GM19467 (cell line): ENCODE data around the gene FKBP4.

Experiments used
- ATAC-seq: cut with Tn5 transposase; IDR thresholded peaks from one replicate; pipeline ENCODE4 v1.9.1; 2021; ENCODE audit warnings: mild to moderate bottlenecking, moderate library complexity; ENCODE audit not compliant: unreplicated experiment

Gene FKBP4

DNA sequence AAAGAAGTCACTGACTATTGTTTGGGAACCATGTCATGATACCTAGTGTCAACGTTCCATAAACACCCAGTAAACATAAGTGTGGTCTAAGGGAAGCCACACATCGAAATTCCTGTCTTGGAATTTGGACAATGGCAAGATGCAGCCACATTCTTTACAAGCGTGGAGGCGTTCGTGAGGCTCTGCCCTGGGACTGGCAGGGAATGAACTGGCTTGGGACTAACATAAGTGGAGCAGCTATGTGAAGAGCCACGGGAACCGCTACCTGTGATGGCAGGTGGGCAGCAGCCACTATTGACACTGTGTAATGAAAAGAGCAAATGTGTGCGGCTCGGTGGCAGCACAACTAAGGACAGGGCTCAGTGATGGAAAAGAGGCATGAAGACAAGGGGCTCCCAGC, 50.0 kb downstream of the FKBP4 start:
- no peak for ATAC-seq

DNA sequence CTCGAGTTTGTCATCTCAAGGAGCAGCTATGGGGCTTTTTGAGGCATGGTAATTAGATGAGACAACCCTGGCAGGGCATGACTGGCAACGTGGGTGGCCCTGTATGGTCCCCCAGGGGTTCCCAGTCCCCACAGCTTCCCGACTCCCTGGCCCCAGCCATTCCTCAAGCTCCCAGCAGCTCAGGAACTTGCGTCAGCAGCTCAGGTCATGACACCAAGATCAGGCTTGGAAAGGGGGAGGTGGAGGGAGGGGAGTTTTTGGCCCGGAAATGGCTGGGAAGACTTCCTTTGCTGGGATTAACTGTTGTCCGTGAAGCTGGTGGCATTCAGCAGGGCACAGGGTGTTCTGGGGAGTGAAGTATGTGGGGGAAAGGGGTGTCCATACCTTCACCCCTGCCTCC, 50.5 kb downstream of the FKBP4 start:
- ATAC-seq: no peak

DNA sequence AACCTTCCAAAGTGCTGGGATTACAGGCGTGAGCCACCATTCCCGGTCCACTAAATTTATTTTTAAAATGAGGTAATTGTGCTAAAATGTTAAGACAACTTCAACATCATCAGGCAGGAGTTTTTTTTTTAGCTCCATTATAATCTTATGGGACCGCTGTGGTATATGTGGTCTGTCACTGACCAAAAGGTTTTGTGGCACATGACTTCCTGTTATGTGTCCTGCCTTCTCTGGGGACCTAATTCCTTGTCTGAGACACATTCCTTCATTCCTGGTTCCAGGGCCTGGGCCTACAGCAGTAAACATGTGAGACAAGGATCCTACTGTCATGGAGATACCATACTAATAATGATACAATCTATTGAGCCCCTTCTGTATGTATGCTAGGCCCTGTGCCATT, 57.2 kb downstream of the FKBP4 start:
- ATAC-seq: no peak

DNA sequence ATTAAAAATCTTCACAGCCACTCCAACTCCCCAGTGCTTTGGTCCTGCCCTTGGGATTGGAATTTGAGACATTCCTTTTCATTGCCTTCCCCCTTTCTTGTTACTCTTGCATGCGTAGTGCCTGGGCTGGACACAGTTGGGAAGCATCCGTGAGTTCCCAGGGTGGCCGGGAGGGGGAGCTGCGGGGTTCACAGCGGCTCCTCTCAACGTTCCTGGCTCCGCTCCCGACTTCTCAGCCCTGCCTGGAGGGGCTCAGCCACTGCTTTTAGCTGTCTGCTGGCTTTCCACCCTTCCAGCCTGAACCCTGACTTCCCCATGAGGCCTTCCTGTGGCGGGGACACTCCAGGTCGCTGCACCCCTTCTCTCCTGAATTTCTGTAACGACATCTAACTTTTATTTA, 58.9 kb downstream of the FKBP4 start:
- ATAC-seq: no peak
